IMR-90 (cell line): Measurements from ENCODE around the gene MAG. TPM values are rescaled to one million over a fixed set of nuclear protein-coding genes. Genes with fewer than 3 reads are reported as not detected.

Experiments used
- ATAC-seq: fragments of 200-7000 bp; cut with Tn5 transposase; 2 replicates; pipeline ENCODE4 v1.9.1; 2020; ENCODE audit warnings: low read depth, mild to moderate bottlenecking, moderate library complexity
- BruUV-seq: library from RNA; stranded (reverse); fragments of 400-500 nt; replicated peaks from 2 replicates; lab custom pipeline; 2021; lab: Mats Ljungman, UMichigan
- CTCF ChIA-PET: fragments of 300-600 bp; formaldehyde crosslinking; extraction: SDS; loops from one replicate; lab custom pipeline; 2021; ENCODE audit warnings: antibody characterized with exemption; lab: Yijun Ruan, JAX
- POLR2A ChIA-PET: fragments of 300-600 bp; sonication (Branson Sonifier 250); formaldehyde crosslinking; loops from one replicate; lab custom pipeline; 2022; ENCODE audit warnings: antibody characterized with exemption; ENCODE audit not compliant: unreplicated experiment; lab: Charles Lee
- DNase-seq: peaks from one replicate; pipeline ENCODE4 v3.0.0; 2013
- H2AFZ ChIP-seq: replicated peaks from 2 replicates; pipeline ENCODE3; 2013; ENCODE audit warnings: low read length, mild to moderate bottlenecking; ENCODE audit not compliant: poor library complexity
- H2AK5ac ChIP-seq: 2 replicates; pipeline ENCODE4 v1.6.1; 2013; ENCODE audit warnings: low read depth, low read length, inconsistent platforms
- H2AK9ac ChIP-seq: replicated peaks from 2 replicates; pipeline ENCODE3; 2013; ENCODE audit warnings: mild to moderate bottlenecking, low read depth, low read length, moderate library complexity; ENCODE audit not compliant: poor library complexity
- H2BK120ac ChIP-seq: 2 replicates; pipeline ENCODE4 v1.6.1; 2013; ENCODE audit warnings: low read depth, low read length, inconsistent platforms
- H2BK15ac ChIP-seq: 3 replicates; pipeline ENCODE4 v1.6.1; 2013; ENCODE audit warnings: low read depth, low read length, inconsistent platforms
- H2BK20ac ChIP-seq: 2 replicates; pipeline ENCODE4 v1.6.1; 2013; ENCODE audit warnings: low read depth, mild to moderate bottlenecking, inconsistent platforms, low read length, moderate library complexity
- H2BK5ac ChIP-seq: 2 replicates; pipeline ENCODE4 v1.6.1; 2013; ENCODE audit warnings: mild to moderate bottlenecking, low read depth, low read length, inconsistent platforms; ENCODE audit not compliant: poor library complexity, severe bottlenecking
- H3K14ac ChIP-seq: replicated peaks from 2 replicates; pipeline ENCODE4 v1.6.1; 2013; ENCODE audit warnings: low read depth, low read length, inconsistent platforms
- H3K18ac ChIP-seq: 2 replicates; pipeline ENCODE4 v1.6.1; 2013; ENCODE audit warnings: low read depth, low read length, control low read depth
- H3K23ac ChIP-seq: 2 replicates; pipeline ENCODE4 v1.6.1; 2013; ENCODE audit warnings: low read depth, low read length, inconsistent platforms
- H3K27ac ChIP-seq: 2 replicates; pipeline ENCODE4 v1.5.1; 2013; ENCODE audit warnings: mild to moderate bottlenecking, control low read depth, low read length; ENCODE audit not compliant: insufficient read depth
- H3K27me3 ChIP-seq: 2 replicates; pipeline ENCODE4 v1.6.1; 2013; ENCODE audit warnings: low read length; ENCODE audit not compliant: control insufficient read depth, insufficient read depth
- H3K36me3 ChIP-seq: 2 replicates; pipeline ENCODE4 v1.6.1; 2013; ENCODE audit warnings: low read length, mixed read lengths; ENCODE audit not compliant: control insufficient read depth, insufficient read depth
- H3K4ac ChIP-seq: 2 replicates; pipeline ENCODE4 v1.6.1; 2013; ENCODE audit warnings: low read depth, low read length, inconsistent platforms
- H3K4me1 ChIP-seq: 2 replicates; pipeline ENCODE4 v1.6.1; 2013; ENCODE audit warnings: low read length, mixed read lengths; ENCODE audit not compliant: control insufficient read depth, insufficient read depth
- H3K4me2 ChIP-seq: 2 replicates; pipeline ENCODE4 v1.6.1; 2013; ENCODE audit warnings: low read depth, mild to moderate bottlenecking, control low read depth, low read length, moderate library complexity
- H3K4me3 ChIP-seq: 2 replicates; pipeline ENCODE4 v1.5.1; 2013; ENCODE audit warnings: low read depth, mild to moderate bottlenecking, control low read depth, low read length, moderate library complexity; ENCODE audit not compliant: insufficient read depth
- H3K56ac ChIP-seq: 2 replicates; pipeline ENCODE4 v1.6.1; 2013; ENCODE audit warnings: low read length, inconsistent platforms; ENCODE audit not compliant: insufficient read depth; ENCODE audit errors: extremely low read depth
- H3K79me1 ChIP-seq, 2 experiments: 2 replicates each; pipeline ENCODE4 v1.6.1; 2013; ENCODE audit warnings: low read length in 2 of 2, inconsistent platforms in 1 of 2, low read depth in 1 of 2
- H3K9ac ChIP-seq: 2 replicates; pipeline ENCODE4 v1.6.1; 2013; ENCODE audit warnings: low read depth, low read length, control low read depth
- H3K9me1 ChIP-seq: 2 replicates; pipeline ENCODE4 v1.6.1; 2013; ENCODE audit warnings: low read length, inconsistent platforms; ENCODE audit not compliant: insufficient read depth
- H3K9me3 ChIP-seq: 2 replicates; pipeline ENCODE4 v1.6.1; 2013; ENCODE audit warnings: low read length; ENCODE audit not compliant: control insufficient read depth, insufficient read depth
- H4K20me1 ChIP-seq: 2 replicates; pipeline ENCODE4 v1.6.1; 2013; ENCODE audit warnings: low read length, inconsistent platforms; ENCODE audit not compliant: insufficient read depth
- H4K5ac ChIP-seq: 2 replicates; pipeline ENCODE4 v1.6.1; 2013; ENCODE audit warnings: mild to moderate bottlenecking, low read depth, low read length, control low read depth
- H4K8ac ChIP-seq, 2 experiments: 2 replicates each; pipeline ENCODE4 v1.6.1; 2013; ENCODE audit warnings: low read depth in 2 of 2, low read length in 2 of 2, control low read depth in 1 of 2, inconsistent platforms in 1 of 2
- H4K91ac ChIP-seq: 2 replicates; pipeline ENCODE4 v1.6.1; 2013; ENCODE audit warnings: low read depth, low read length, inconsistent platforms; ENCODE audit not compliant: insufficient read depth
- ELK1 ChIP-seq: fragments of 150-350 bp; IDR thresholded peaks from 2 replicates; pipeline ENCODE4 v1.6.1; 2016; ENCODE audit warnings: low read depth, mild to moderate bottlenecking, low read length, moderate library complexity, borderline replicate concordance
- FOS ChIP-seq: fragments of 150-350 bp; IDR thresholded peaks from 2 replicates; pipeline ENCODE4 v1.6.1; 2016; ENCODE audit warnings: low read depth, low read length
- MXI1 ChIP-seq: IDR thresholded peaks from 2 replicates; pipeline ENCODE4 v1.6.1; 2012; ENCODE audit warnings: low read depth, mild to moderate bottlenecking, low read length, moderate library complexity, borderline replicate concordance
- RAD21 ChIP-seq: IDR thresholded peaks from 2 replicates; pipeline ENCODE4 v1.6.1; 2012; ENCODE audit warnings: low read length, improper control_type of control experiment
- RCOR1 ChIP-seq: IDR thresholded peaks from 2 replicates; pipeline ENCODE4 v1.6.1; 2012; ENCODE audit warnings: mild to moderate bottlenecking, low read length, improper control_type of control experiment; ENCODE audit not compliant: insufficient replicate concordance
- SMC3 ChIP-seq: fragments of 150-350 bp; IDR thresholded peaks from 2 replicates; pipeline ENCODE4 v1.6.1; 2016; ENCODE audit warnings: low read depth, mild to moderate bottlenecking, antibody characterized with exemption, low read length, moderate library complexity
- WGBS, 2 experiments: methylation state at CpG; one replicate each; pipeline versions ENCODE4 v1.1.5 to v1.1.7; 2013; ENCODE audit warnings: missing lambda C conversion rate in 2 of 2; ENCODE audit not compliant: insufficient read length in 1 of 2; ENCODE audit errors: extremely low coverage in 2 of 2; 5-methylcytosine and 5-hydroxymethylcytosine counted together
- dilution Hi-C: fragments of 300-500 bp; cut with HindIII; formaldehyde crosslinking; loops from one replicate; pipeline ENCODE4 v1.14.3; 2018; ENCODE audit warnings: low sequenced_read_pairs; ENCODE audit not compliant: unreplicated experiment
- in situ Hi-C: fragments of 300-500 bp; cut with MboI; formaldehyde crosslinking; loops from 3 replicates; pipeline ENCODE4 v1.14.3; 2019; ENCODE audit warnings: low sequenced_read_pairs, inconsistent platforms, mixed read lengths
- intact Hi-C: fragments of 100-400 bp; cut with micrococcal nuclease; formaldehyde crosslinking; loops from 2 replicates; pipeline ENCODE4 v1.10.0; 2022
- polyA plus RNA-seq, 3 experiments: library from polyadenylated mRNA; depleted of rRNA; stranded (reverse); fragments of >200 nt; gene quantifications; 2 replicates each; pipeline ENCODE4 v1.2.3, GENCODE V29; 2012; ENCODE audit warnings: low replicate concordance in 1 of 3
- total RNA-seq: library from RNA; depleted of rRNA; stranded (reverse); fragments of >200 nt; gene quantifications from 2 replicates; pipeline ENCODE4 v1.2.3, GENCODE V29; 2012

Gene MAG
- total and polyA plus RNA-seq, 2 of the 4 experiments (the other 2 are of a cell fraction), result not detected

DNA sequence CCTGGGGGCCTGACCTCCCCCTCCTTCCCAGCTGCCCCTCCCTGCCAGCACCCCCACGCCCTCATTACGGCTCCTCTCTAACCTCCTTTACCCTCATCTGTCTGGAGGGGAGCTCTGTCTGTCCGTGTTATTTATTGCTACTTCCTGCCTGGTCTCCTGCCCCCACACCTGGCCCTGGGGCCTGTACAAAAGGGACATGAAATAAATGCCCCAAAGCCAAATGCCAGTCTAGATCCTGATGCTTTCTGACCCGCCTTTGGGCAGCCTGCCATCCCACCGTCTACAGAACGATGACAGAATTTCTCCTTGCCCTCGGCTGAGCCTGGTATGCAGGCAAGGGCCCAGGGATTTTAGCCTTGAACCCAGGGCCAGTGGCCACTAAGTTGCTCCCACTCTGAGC is 21.6 kb downstream of the MAG start:
- Histone ChIP-seq H3K4me3 (no peak overlapping the region), H3K9me3 (no peaks in the 10 kb centered on the region), H3K36me3 (no peaks in the 10 kb centered on the region), H3K14ac (no peak overlapping the region), H3K18ac (no peak overlapping the region), H4K91ac (no peak overlapping the region), H3K23ac (no peak overlapping the region), H4K8ac (no peak overlapping the region), H3K9ac (no peak overlapping the region), H2AK9ac (no peak overlapping the region), H3K79me1 (no peaks in the 10 kb centered on the region), H2BK20ac (no peak overlapping the region), H3K4me1 (peaks cover under 1% of the 10 kb centered on the region), H3K4me2 (no peak overlapping the region), H3K27ac (no peak overlapping the region), H2BK120ac (no peak overlapping the region), H3K4ac (no peak overlapping the region), H4K20me1 (no peaks in the 10 kb centered on the region), H3K9me1 (no peaks in the 10 kb centered on the region), H3K27me3 (no peaks in the 10 kb centered on the region; the same call in 1 of the 2 replicates), H2BK15ac (no peak overlapping the region), H3K56ac (no peak overlapping the region), H2BK5ac (no peak overlapping the region), H2AFZ (no peak overlapping the region), H2AK5ac (no peak overlapping the region), H4K5ac (no peak overlapping the region)
- intact Hi-C loops, result no loop called here
- ChIA-PET CTCF (interaction anchor here (0.6 kb wide), 1 partner anchor 246 kb away, joined by 8 read pairs; no protein-coding TSS in a partner anchor), POLR2A (no interaction called here)
- BruUV-seq, result no TSS peak
- WGBS, 2 experiments, result 40% methylated on average over 1 of the region's 7 CpGs; no CpG with 5 or more reads in 1 of the 2 experiments
- ATAC-seq (no peak), DNase-seq (no peak)
- in situ Hi-C loops, result no loop called here
- dilution Hi-C loops, result no loop called here
- no peak for TF ChIP-seq SMC3
- TF ChIP-seq RCOR1, result no peak
- TF ChIP-seq RAD21, result no peak
- TF ChIP-seq ELK1, result no peak
- TF ChIP-seq MXI1, result no peak
- TF ChIP-seq FOS, result no peak
